ENCODE data around the gene THOC5.

Gene THOC5

DNA sequence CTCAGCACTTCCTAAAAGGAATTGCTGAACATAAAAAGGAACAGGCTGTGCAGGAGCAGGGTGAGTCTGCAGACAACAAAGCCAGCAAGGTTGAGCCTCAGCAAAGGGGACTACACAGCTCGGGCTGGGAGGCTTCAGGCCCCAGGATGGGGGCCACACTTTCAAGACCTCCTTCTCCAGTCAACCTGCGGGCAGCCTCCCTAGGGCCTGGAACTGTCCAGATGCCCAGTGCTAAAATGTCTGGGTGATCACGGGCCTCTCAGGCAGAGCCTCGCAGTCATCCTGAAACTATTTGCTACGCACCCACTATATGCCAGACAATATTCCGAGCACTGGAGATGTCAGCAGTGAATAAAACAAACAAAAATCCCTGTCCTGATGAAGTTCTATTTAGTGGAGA, 77.4 kb downstream of the THOC5 start:
- peaks cover 8% of the 10 kb centered on the region for H3K4me1 ChIP-seq (ENCODE audit: control insufficient read depth, insufficient read depth, low read length, poor library complexity, severe bottlenecking)
- H3K27ac ChIP-seq (ENCODE audit: low read depth, low read length, severe bottlenecking) = no peak overlapping the region
- no peaks in the 10 kb centered on the region for H3K9me3 ChIP-seq (ENCODE audit: control insufficient read depth, low read length)
- 49 to 71% methylated on average over 3 to 5 of the region's 6 CpGs for WGBS, 2 experiments (ENCODE audit: insufficient coverage in 2 of 2)
- H3K4me3 ChIP-seq (ENCODE audit: extremely low read depth, insufficient read depth, low read length, poor library complexity, severe bottlenecking) = no peak overlapping the region
- no peaks in the 10 kb centered on the region for H3K36me3 ChIP-seq (ENCODE audit: control insufficient read depth, insufficient read depth, low read length)

DNA sequence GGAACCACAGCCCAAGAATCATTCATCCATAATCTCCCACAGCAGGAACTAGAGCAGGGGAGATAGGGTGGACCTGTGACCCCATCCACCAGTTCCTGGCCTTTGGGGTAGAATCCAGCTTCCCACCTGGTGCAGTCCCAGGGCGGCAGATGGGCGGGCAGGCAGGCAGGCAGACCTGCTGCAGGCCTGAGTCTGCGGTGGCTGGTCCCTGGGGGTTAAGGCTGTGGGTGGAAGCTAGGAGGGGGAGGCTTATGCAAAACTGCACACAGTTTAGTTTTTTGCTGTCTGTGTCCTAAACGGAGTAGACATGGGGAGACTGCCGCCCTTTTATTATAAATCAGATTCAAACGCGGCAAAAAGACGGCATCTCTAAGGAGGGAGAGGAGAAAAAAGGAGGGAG, 78.0 kb downstream of the THOC5 start:
- no peak overlapping the region for H3K27ac ChIP-seq (ENCODE audit: low read depth, low read length, severe bottlenecking)
- H3K9me3 ChIP-seq (ENCODE audit: control insufficient read depth, low read length) = no peaks in the 10 kb centered on the region
- WGBS, 2 experiments (ENCODE audit: insufficient coverage in 2 of 2) = 84 to 87% methylated on average over 8 of the region's 8 CpGs
- H3K36me3 ChIP-seq (ENCODE audit: control insufficient read depth, insufficient read depth, low read length) = no peaks in the 10 kb centered on the region
- H3K4me3 ChIP-seq (ENCODE audit: extremely low read depth, insufficient read depth, low read length, poor library complexity, severe bottlenecking) = no peak overlapping the region
- H3K4me1 ChIP-seq (ENCODE audit: control insufficient read depth, insufficient read depth, low read length, poor library complexity, severe bottlenecking) = peaks cover 7% of the 10 kb centered on the region

GRCh38 chr22:29473001-29473400, 80.6 kb downstream of the THOC5 start:
- H3K4me3 ChIP-seq (ENCODE audit: extremely low read depth, insufficient read depth, low read length, poor library complexity, severe bottlenecking) = no peak overlapping the region
- no peaks in the 10 kb centered on the region for H3K36me3 ChIP-seq (ENCODE audit: control insufficient read depth, insufficient read depth, low read length)
- no peak overlapping the region for H3K27ac ChIP-seq (ENCODE audit: low read depth, low read length, severe bottlenecking)
- no peaks in the 10 kb centered on the region for H3K4me1 ChIP-seq (ENCODE audit: control insufficient read depth, insufficient read depth, low read length, poor library complexity, severe bottlenecking)
- 73 to 82% methylated on average over 5 of the region's 5 CpGs for WGBS, 2 experiments (ENCODE audit: insufficient coverage in 2 of 2)
- H3K9me3 ChIP-seq (ENCODE audit: control insufficient read depth, low read length) = no peaks in the 10 kb centered on the region

DNA sequence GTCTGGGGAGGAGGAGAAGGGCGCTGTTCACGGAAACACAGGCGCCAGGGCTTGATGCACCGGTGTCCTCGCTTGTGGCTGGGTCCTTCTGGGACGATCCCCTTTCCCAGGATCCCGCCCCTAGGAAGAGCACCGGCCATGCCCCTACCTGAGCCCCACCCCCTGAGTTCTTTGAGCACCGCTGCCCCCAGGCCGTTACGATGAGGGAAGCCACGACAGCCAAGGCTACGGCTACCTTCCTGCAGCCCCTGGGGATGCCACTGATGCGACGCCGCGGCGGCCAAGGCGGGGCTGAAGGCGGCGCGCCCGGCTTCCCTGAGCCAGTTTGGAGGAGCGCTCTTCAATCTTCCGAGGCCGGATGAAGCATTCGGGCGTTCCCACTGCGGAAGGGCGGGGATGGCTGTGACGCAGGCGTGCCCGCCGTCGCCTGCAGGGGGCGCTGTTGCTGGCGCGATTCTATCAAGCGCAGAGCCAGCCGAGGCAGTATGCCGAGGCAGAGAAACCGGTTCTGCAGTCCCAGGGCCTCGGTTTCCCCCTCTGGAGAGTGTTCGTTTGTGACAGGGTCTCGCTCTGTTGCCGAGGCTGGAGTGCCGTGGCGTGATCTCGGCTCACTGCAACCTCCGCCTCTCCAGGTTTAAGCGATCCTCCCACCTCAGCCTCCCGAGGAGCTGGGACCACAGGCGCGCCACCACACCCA, 83.2 kb downstream of the THOC5 start:
- Histone ChIP-seq H3K36me3 (ENCODE audit: control insufficient read depth, insufficient read depth, low read length) (no peaks in the 10 kb centered on the region), H3K4me3 (ENCODE audit: extremely low read depth, insufficient read depth, low read length, poor library complexity, severe bottlenecking) (peak overlapping the region; percentile 25), H3K27ac (ENCODE audit: low read depth, low read length, severe bottlenecking) (no peak overlapping the region), H3K4me1 (ENCODE audit: control insufficient read depth, insufficient read depth, low read length, poor library complexity, severe bottlenecking) (no peaks in the 10 kb centered on the region), H3K9me3 (ENCODE audit: control insufficient read depth, low read length) (no peaks in the 10 kb centered on the region)
- WGBS, 2 experiments (ENCODE audit: insufficient coverage in 2 of 2) = 4 to 9% methylated on average over 26 to 47 of the region's 54 CpGs

DNA sequence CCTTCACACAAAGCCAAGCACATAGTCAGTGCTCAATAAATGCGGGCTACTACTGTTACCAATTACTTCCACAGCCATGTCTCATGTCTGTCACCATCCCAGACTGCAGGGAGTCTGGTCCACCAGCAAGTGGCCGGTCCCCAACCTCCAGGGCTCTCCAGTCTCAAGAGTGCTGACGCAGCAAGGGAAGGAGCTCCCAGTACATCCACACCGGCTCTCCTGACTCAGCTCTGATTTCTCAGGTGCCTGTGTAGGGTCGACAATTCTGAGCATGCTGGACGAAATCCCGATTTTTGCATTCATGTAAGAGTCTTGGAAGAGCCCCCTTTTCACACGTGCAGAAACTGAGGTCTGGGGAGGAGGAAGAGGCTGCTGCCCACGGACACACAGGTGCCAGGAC, 83.8 kb downstream of the THOC5 start:
- WGBS, 2 experiments (ENCODE audit: insufficient coverage in 2 of 2) = 34 to 38% methylated on average over 6 to 7 of the region's 9 CpGs
- H3K4me1 ChIP-seq (ENCODE audit: control insufficient read depth, insufficient read depth, low read length, poor library complexity, severe bottlenecking) = no peaks in the 10 kb centered on the region
- no peaks in the 10 kb centered on the region for H3K36me3 ChIP-seq (ENCODE audit: control insufficient read depth, insufficient read depth, low read length)
- H3K9me3 ChIP-seq (ENCODE audit: control insufficient read depth, low read length) = no peaks in the 10 kb centered on the region
- H3K27ac ChIP-seq (ENCODE audit: low read depth, low read length, severe bottlenecking) = no peak overlapping the region
- H3K4me3 ChIP-seq (ENCODE audit: extremely low read depth, insufficient read depth, low read length, poor library complexity, severe bottlenecking) = peak overlapping the region; percentile 25

- Histone ChIP-seq H3K4me1 (ENCODE audit: control insufficient read depth, insufficient read depth, low read length, poor library complexity, severe bottlenecking) (no peaks in the 10 kb centered on the region), H3K27ac (ENCODE audit: low read depth, low read length, severe bottlenecking) (no peak overlapping the region), H3K4me3 (ENCODE audit: extremely low read depth, insufficient read depth, low read length, poor library complexity, severe bottlenecking) (no peak overlapping the region), H3K36me3 (ENCODE audit: control insufficient read depth, insufficient read depth, low read length) (no peaks in the 10 kb centered on the region), H3K9me3 (ENCODE audit: control insufficient read depth, low read length) (no peaks in the 10 kb centered on the region)
- 83 to 92% methylated on average over 5 of the region's 7 CpGs for WGBS, 2 experiments (ENCODE audit: insufficient coverage in 2 of 2)
Measured at GRCh38 chr22:29464581-29464980, 89.0 kb downstream of the THOC5 start.

- 80 to 86% methylated on average over 2 to 7 of the region's 7 CpGs for WGBS, 2 experiments (ENCODE audit: insufficient coverage in 2 of 2)
- Histone ChIP-seq H3K4me3 (ENCODE audit: extremely low read depth, insufficient read depth, low read length, poor library complexity, severe bottlenecking) (no peak overlapping the region), H3K27ac (ENCODE audit: low read depth, low read length, severe bottlenecking) (no peak overlapping the region), H3K4me1 (ENCODE audit: control insufficient read depth, insufficient read depth, low read length, poor library complexity, severe bottlenecking) (no peaks in the 10 kb centered on the region), H3K9me3 (ENCODE audit: control insufficient read depth, low read length) (no peaks in the 10 kb centered on the region), H3K36me3 (ENCODE audit: control insufficient read depth, insufficient read depth, low read length) (no peaks in the 10 kb centered on the region)
Measured at GRCh38 chr22:29463629-29464028, 89.9 kb downstream of the THOC5 start.

DNA sequence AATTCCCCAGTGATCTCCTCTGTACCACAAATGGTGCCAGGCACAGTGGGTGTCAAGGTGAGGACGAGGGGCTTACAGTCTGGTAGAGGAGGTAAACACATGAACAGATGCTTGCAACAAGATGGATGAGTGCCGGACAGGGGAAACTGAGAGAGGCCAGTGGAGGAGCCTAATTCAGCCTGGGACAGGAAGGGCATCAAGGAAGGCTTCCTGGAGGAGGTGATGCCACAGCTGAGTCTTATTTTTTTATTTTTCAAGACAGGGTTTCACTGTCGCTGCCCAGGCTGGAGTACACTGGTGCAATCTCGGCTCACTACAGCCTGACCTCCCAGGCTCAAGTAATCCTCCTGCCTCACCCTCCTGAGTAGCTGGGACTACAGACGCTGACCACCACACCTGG, 92.3 kb downstream of the THOC5 start:
- H3K9me3 ChIP-seq (ENCODE audit: control insufficient read depth, low read length) = no peaks in the 10 kb centered on the region
- 84 to 88% methylated on average over 5 of the region's 5 CpGs for WGBS, 2 experiments (ENCODE audit: insufficient coverage in 2 of 2)
- no peak overlapping the region for H3K4me3 ChIP-seq (ENCODE audit: extremely low read depth, insufficient read depth, low read length, poor library complexity, severe bottlenecking)
- no peak overlapping the region for H3K27ac ChIP-seq (ENCODE audit: low read depth, low read length, severe bottlenecking)
- peaks cover under 1% of the 10 kb centered on the region for H3K4me1 ChIP-seq (ENCODE audit: control insufficient read depth, insufficient read depth, low read length, poor library complexity, severe bottlenecking)
- no peaks in the 10 kb centered on the region for H3K36me3 ChIP-seq (ENCODE audit: control insufficient read depth, insufficient read depth, low read length)

- Histone ChIP-seq H3K9me3 (ENCODE audit: control insufficient read depth, low read length) (no peaks in the 10 kb centered on the region), H3K36me3 (ENCODE audit: control insufficient read depth, insufficient read depth, low read length) (no peaks in the 10 kb centered on the region), H3K4me1 (ENCODE audit: control insufficient read depth, insufficient read depth, low read length, poor library complexity, severe bottlenecking) (peaks cover 6% of the 10 kb centered on the region), H3K27ac (ENCODE audit: low read depth, low read length, severe bottlenecking) (no peak overlapping the region), H3K4me3 (ENCODE audit: extremely low read depth, insufficient read depth, low read length, poor library complexity, severe bottlenecking) (no peak overlapping the region)
- WGBS, 2 experiments (ENCODE audit: insufficient coverage in 2 of 2) = 69 to 82% methylated on average over 6 to 8 of the region's 9 CpGs
Measured at GRCh38 chr22:29459773-29460172, 93.8 kb downstream of the THOC5 start.

DNA sequence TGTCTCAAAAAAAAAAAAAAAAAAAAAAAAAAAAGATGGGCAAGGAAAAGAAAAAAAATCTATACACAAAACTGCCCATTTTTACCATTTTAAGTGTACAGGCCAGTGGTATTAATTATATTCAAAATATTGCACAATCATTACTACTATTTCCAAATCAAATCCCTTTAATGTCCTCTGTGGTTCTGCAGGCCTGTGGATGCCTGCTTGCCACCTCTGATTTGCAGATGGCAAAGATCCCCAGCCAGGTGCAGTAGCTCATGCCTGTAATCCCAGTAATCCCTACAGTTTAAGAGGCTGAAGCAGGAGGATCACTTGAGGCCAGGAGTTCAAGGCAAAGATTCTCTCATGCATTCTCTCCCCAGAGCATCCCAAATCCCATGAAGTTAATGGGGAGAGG, 95.0 kb downstream of the THOC5 start:
- no peak overlapping the region for H3K4me3 ChIP-seq (ENCODE audit: extremely low read depth, insufficient read depth, low read length, poor library complexity, severe bottlenecking)
- H3K27ac ChIP-seq (ENCODE audit: low read depth, low read length, severe bottlenecking) = no peak overlapping the region
- H3K9me3 ChIP-seq (ENCODE audit: control insufficient read depth, low read length) = no peaks in the 10 kb centered on the region
- peaks cover 6% of the 10 kb centered on the region for H3K4me1 ChIP-seq (ENCODE audit: control insufficient read depth, insufficient read depth, low read length, poor library complexity, severe bottlenecking)
- H3K36me3 ChIP-seq (ENCODE audit: control insufficient read depth, insufficient read depth, low read length) = no peaks in the 10 kb centered on the region

- H3K9me3 ChIP-seq (ENCODE audit: control insufficient read depth, low read length) = no peaks in the 10 kb centered on the region
- no peak overlapping the region for H3K27ac ChIP-seq (ENCODE audit: low read depth, low read length, severe bottlenecking)
- no peak overlapping the region for H3K4me3 ChIP-seq (ENCODE audit: extremely low read depth, insufficient read depth, low read length, poor library complexity, severe bottlenecking)
- H3K4me1 ChIP-seq (ENCODE audit: control insufficient read depth, insufficient read depth, low read length, poor library complexity, severe bottlenecking) = peaks cover 6% of the 10 kb centered on the region
- WGBS, 2 experiments (ENCODE audit: insufficient coverage in 2 of 2) = 10 to 78% methylated on average over 1 to 4 of the region's 4 CpGs
- no peaks in the 10 kb centered on the region for H3K36me3 ChIP-seq (ENCODE audit: control insufficient read depth, insufficient read depth, low read length)
Measured at GRCh38 chr22:29457730-29458129, 95.8 kb downstream of the THOC5 start.
